ENCODE data around the gene ELL2.

The ELL2 gene

GRCh38 chr5:95864456-95864855 lies 97.2 kb downstream of the ELL2 start:
- H3K27ac ChIP-seq, result no peak overlapping the region
- TF ChIP-seq CTCF (IDR thresholded peaks at IDR 0.05) (no peak), ZFX (IDR thresholded peaks at IDR 0.05; ENCODE audit: borderline replicate concordance) (no peak)

GRCh38 chr5:95863383-95863757 lies 98.3 kb downstream of the ELL2 start:
- TF ChIP-seq CTCF (IDR thresholded peaks at IDR 0.05) (no peak), ZFX (IDR thresholded peaks at IDR 0.05; ENCODE audit: borderline replicate concordance) (no peak)
- H3K27ac ChIP-seq, result no peak overlapping the region

GRCh38 chr5:95862671-95863382 lies 98.8 kb downstream of the ELL2 start:
- H3K27ac ChIP-seq, result no peak overlapping the region

GRCh38 chr5:95861864-95862561 lies 99.6 kb downstream of the ELL2 start:
- no peak for TF ChIP-seq ZFX (IDR thresholded peaks at IDR 0.05; ENCODE audit: borderline replicate concordance)
- no peak for TF ChIP-seq CTCF (IDR thresholded peaks at IDR 0.05)
- H3K27ac ChIP-seq, result no peak overlapping the region

More at GRCh38 chr5:95862671-95863382, 98.8 kb downstream of the ELL2 start:
- no peak for TF ChIP-seq CTCF (IDR thresholded peaks at IDR 0.05)
- TF ChIP-seq ZFX (IDR thresholded peaks at IDR 0.05; ENCODE audit: borderline replicate concordance), result no peak

- TF ChIP-seq ZFX (IDR thresholded peaks at IDR 0.05; ENCODE audit: borderline replicate concordance) (no peak), CTCF (IDR thresholded peaks at IDR 0.05) (no peak)
- H3K27ac ChIP-seq, result no peak overlapping the region
Observed at GRCh38 chr5:95861221-95861863, 100.3 kb downstream of the ELL2 start.

- TF ChIP-seq CTCF (IDR thresholded peaks at IDR 0.05) (no peak), ZFX (IDR thresholded peaks at IDR 0.05; ENCODE audit: borderline replicate concordance) (no peak)
- H3K27ac ChIP-seq, result no peak overlapping the region
Observed at GRCh38 chr5:95859661-95860060, 102.0 kb downstream of the ELL2 start.

Measured in 22Rv1 (cell line).